Muscle of back (tissue), 11 donors: Measurements from ENCODE around the gene AMMECR1. TPM values are rescaled to one million over a fixed set of nuclear protein-coding genes. Genes with fewer than 3 reads are reported as not detected.
"Not testable (repeated sequence)": the region's sequence is repeated elsewhere in the genome, so short reads cannot be mapped to it uniquely, and the experiment has no call there.

Source experiments
- DNase-seq, 3 donors: peaks; one replicate each; pipeline versions ENCODE4 v3.0.0 to v3.0.0-alpha.2; 2013
- polyA plus RNA-seq, 10 donors: library from polyadenylated mRNA; unstranded; fragments of 120-200 nt; gene quantifications; one replicate each; pipeline ENCODE4 v1.2.1, GENCODE V29; 2013; ENCODE audit not compliant: insufficient read length in 10 of 10

The AMMECR1 gene
- polyA plus RNA-seq, 10 donors = 7.0 to 11.0 (median 8.5) TPM

- DNase-seq = no peak
These were observed 145.7 kb downstream of the AMMECR1 start for GRCh38 chrX:110172215-110172614.

- DNase-seq = no peak
These were observed 146.4 kb downstream of the AMMECR1 start for GRCh38 chrX:110171442-110171841.

GRCh38 chrX:110170029-110170428, 147.9 kb downstream of the AMMECR1 start:
- DNase-seq = no peak

GRCh38 chrX:110168585-110168984, 149.3 kb downstream of the AMMECR1 start:
- DNase-seq = peak in 1 of 3 donors; percentile 18

- DNase-seq = no peak
These were observed 149.9 kb downstream of the AMMECR1 start for GRCh38 chrX:110167952-110168451.

GRCh38 chrX:110163488-110163887, 154.4 kb downstream of the AMMECR1 start:
- no peak for DNase-seq

GRCh38 chrX:110162867-110163266, 155.0 kb downstream of the AMMECR1 start:
- no peak for DNase-seq

GRCh38 chrX:110162131-110162530, 155.8 kb downstream of the AMMECR1 start:
- no peak for DNase-seq

- no peak for DNase-seq
These were observed 156.6 kb downstream of the AMMECR1 start for GRCh38 chrX:110161361-110161686.

GRCh38 chrX:110159865-110160264, 158.0 kb downstream of the AMMECR1 start:
- DNase-seq = no peak

- no peak for DNase-seq
These were observed 158.7 kb downstream of the AMMECR1 start for GRCh38 chrX:110159235-110159634.

- DNase-seq = no peak
These were observed 160.4 kb downstream of the AMMECR1 start for GRCh38 chrX:110157444-110157843.

- no peak for DNase-seq
These were observed 161.6 kb downstream of the AMMECR1 start for GRCh38 chrX:110156167-110156754.

- DNase-seq = no peak
These were observed 162.1 kb downstream of the AMMECR1 start for GRCh38 chrX:110155759-110156158.

- DNase-seq = not testable (repeated sequence)
These were observed 163.6 kb downstream of the AMMECR1 start for GRCh38 chrX:110154328-110154727.

GRCh38 chrX:110153896-110154295, 164.0 kb downstream of the AMMECR1 start:
- no peak for DNase-seq

GRCh38 chrX:110153244-110153643, 164.6 kb downstream of the AMMECR1 start:
- no peak for DNase-seq

- peak; percentile 36 to 63 (median 47) for DNase-seq
These were observed 171.4 kb downstream of the AMMECR1 start for GRCh38 chrX:110146521-110146920.

- peak in 2 of 3 donors; percentile 27 to 39 for DNase-seq
These were observed 172.0 kb downstream of the AMMECR1 start for GRCh38 chrX:110145854-110146253.

GRCh38 chrX:110145311-110145710, 172.6 kb downstream of the AMMECR1 start:
- DNase-seq = no peak
